GM06990 (cell line): ENCODE measurements around the gene TNS3.

Experiments used
- DNase-seq: peaks from one replicate; pipeline ENCODE4 v3.0.0-alpha.2; 2011; ENCODE audit not compliant: insufficient read length; ENCODE audit errors: extremely low read depth
- H3K27me3 ChIP-seq: replicated peaks from 2 replicates; pipeline ENCODE4 v1.6.0; 2011; ENCODE audit warnings: low read length; ENCODE audit not compliant: control insufficient read depth, insufficient read depth
- H3K36me3 ChIP-seq: 2 replicates; pipeline ENCODE4 v1.5.1; 2011; ENCODE audit warnings: low read length; ENCODE audit not compliant: control insufficient read depth, insufficient read depth
- H3K4me3 ChIP-seq: replicated peaks from 2 replicates; pipeline ENCODE4 v1.5.1; 2011; ENCODE audit warnings: low read depth, mild to moderate bottlenecking, control low read depth, low read length
- TF ChIP-seq, protein P1 (sequence below): IDR thresholded peaks from 2 replicates; pipeline ENCODE4 v1.5.1; 2011; ENCODE audit warnings: low read length, control low read depth, mild to moderate bottlenecking, inconsistent platforms; ENCODE audit not compliant: insufficient read depth, poor library complexity, severe bottlenecking

TNS3 gene

DNA sequence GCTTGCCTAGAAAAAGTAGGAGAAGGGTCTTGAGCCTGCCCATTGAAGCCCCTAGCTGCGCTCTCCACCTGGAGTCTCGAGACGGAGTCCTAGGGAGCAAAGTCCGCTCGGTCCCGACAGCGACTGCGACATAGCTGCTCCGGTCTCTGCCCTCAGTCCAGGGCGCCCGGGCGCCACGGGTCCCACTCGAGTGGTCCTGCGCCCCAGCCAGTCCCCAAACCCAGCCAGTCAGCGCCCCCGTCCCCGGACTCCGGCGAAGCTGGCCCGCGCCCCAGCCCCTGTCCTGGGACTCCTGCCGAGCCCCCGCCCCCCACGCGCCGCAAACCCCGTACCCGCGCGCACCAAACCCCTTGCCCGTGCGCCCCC lies 490 bp downstream of the TNS3 start:
- Histone ChIP-seq H3K36me3 (no peaks in the 10 kb centered on the region), H3K27me3 (peaks cover 6% of the 10 kb centered on the region), H3K4me3 (no peak overlapping the region)
- DNase-seq: no peak
- TF ChIP-seq, protein P1, sequence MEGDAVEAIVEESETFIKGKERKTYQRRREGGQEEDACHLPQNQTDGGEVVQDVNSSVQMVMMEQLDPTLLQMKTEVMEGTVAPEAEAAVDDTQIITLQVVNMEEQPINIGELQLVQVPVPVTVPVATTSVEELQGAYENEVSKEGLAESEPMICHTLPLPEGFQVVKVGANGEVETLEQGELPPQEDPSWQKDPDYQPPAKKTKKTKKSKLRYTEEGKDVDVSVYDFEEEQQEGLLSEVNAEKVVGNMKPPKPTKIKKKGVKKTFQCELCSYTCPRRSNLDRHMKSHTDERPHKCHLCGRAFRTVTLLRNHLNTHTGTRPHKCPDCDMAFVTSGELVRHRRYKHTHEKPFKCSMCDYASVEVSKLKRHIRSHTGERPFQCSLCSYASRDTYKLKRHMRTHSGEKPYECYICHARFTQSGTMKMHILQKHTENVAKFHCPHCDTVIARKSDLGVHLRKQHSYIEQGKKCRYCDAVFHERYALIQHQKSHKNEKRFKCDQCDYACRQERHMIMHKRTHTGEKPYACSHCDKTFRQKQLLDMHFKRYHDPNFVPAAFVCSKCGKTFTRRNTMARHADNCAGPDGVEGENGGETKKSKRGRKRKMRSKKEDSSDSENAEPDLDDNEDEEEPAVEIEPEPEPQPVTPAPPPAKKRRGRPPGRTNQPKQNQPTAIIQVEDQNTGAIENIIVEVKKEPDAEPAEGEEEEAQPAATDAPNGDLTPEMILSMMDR: no peak

DNA sequence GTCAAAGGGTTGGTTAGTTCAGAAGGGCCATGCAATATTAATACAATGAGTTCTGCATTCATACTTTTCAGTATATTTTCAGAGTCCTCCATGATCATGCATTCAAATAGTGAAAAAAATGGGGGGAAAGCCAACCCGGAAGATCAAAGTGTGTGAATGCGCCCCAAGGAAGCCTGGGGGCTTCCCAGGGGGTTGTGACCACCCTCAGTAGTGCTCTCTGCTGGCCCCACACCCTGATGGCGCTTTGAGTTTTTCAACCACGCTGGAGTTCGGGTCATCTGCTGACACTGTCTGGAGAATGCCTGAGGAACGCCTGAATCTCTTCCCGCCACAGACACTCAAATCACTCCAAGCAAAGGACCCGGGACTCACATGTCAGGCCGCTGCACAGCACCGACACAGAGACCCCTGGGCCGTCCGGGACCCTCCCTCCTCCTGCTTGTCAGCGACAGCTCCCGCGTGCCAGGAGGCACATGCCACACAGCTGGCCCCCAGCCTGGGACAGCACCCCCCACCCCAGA lies 1.0 kb downstream of the TNS3 start:
- TF ChIP-seq, protein P1: no peak
- H3K27me3 ChIP-seq: peaks cover 6% of the 10 kb centered on the region
- DNase-seq: no peak
- H3K36me3 ChIP-seq: no peaks in the 10 kb centered on the region
- H3K4me3 ChIP-seq: no peak overlapping the region

GRCh38 chr7:47580175-47580706 lies 1.7 kb downstream of the TNS3 start:
- TF ChIP-seq, protein P1: no peak
- Histone ChIP-seq H3K36me3 (no peaks in the 10 kb centered on the region), H3K27me3 (peaks cover 6% of the 10 kb centered on the region), H3K4me3 (no peak overlapping the region)
- no peak for DNase-seq

GRCh38 chr7:47579458-47579857 lies 2.5 kb downstream of the TNS3 start:
- H3K27me3 ChIP-seq: peaks cover 6% of the 10 kb centered on the region
- no peaks in the 10 kb centered on the region for H3K36me3 ChIP-seq
- H3K4me3 ChIP-seq: no peak overlapping the region
- DNase-seq: no peak
- TF ChIP-seq, protein P1: no peak

DNA sequence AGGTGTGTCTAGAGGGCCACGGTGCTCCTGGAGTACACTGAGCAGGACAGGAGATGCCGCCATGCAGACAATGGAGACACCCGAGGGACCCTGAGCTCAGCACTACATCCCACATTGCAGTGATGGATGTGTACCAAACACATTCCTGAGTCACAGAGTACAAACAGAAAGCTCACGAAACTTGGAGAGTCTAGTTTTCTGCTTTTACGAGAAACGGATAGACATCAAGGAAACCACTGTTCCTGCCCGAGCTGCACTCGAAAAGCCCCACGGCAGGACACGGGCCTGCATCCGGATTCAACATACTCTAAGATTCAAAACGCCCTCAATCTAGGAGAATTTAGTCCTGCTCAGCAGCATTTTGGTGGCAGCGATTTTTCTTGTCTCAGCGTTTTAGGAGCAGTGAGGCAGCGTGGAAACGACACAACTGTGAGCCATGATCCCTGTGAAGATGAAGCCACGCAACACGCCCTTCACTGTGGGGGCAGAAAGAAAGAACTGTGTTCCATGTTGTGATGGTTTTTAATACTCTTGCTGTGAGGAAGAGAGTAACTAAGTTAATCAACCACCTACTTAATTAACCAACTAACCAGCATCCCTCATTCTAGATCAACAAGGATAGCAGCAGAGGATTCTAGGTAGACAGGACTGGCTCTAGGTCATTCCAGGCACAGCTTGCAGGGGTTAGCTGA lies 3.2 kb downstream of the TNS3 start:
- Histone ChIP-seq H3K27me3 (peaks cover 6% of the 10 kb centered on the region), H3K36me3 (no peaks in the 10 kb centered on the region), H3K4me3 (no peak overlapping the region)
- TF ChIP-seq, protein P1: no peak
- no peak for DNase-seq
